SK-N-SH (cell line): Measurements from ENCODE around the gene ROS1. TPM values are rescaled to one million over a fixed set of nuclear protein-coding genes. Genes with fewer than 3 reads are reported as not detected.

Experiments
- CTCF ChIA-PET: fragments of 300-600, 350-600 bp; formaldehyde crosslinking; extraction: SDS; loops from one replicate; lab custom pipeline; 2021; lab: Yijun Ruan, JAX
- POLR2A ChIA-PET: fragments of 350-600 bp; sonication (Branson Sonifier 250); formaldehyde crosslinking; extraction: SDS; loops from one replicate; lab custom pipeline; 2020; ENCODE audit warnings: antibody characterized with exemption, inconsistent platforms; lab: Yijun Ruan, JAX
- DNase-seq: peaks from one replicate; pipeline ENCODE4 v3.0.0; 2012
- H2AFZ ChIP-seq: fragments of 200-600 bp; sonication (generic); 2 replicates; pipeline ENCODE4 v1.8.1; 2016; ENCODE audit warnings: antibody characterized with exemption, mild to moderate bottlenecking, low read depth
- H3F3A ChIP-seq: fragments of 200-600 bp; sonication (generic); replicated peaks from 2 replicates; pipeline ENCODE3; 2016; ENCODE audit warnings: antibody characterized with exemption, mild to moderate bottlenecking; ENCODE audit not compliant: insufficient read depth
- H3K27ac ChIP-seq, 2 experiments: fragments of 200-500 bp in 1 of 2; fragments of 200-600 bp in 1 of 2; sonication (Bioruptor generic) in 1 of 2; sonication (generic), shearing (Covaris generic) in 1 of 2; 2 replicates each; pipeline versions ENCODE4 v1.5.1 to v1.6.1; 2014 to 2016; ENCODE audit warnings: low read depth in 2 of 2, inconsistent platforms in 1 of 2, low read length in 1 of 2, mild to moderate bottlenecking in 1 of 2, mixed read lengths in 1 of 2
- H3K27me3 ChIP-seq: fragments of 200-600 bp; sonication (generic), shearing (Covaris generic); 2 replicates; pipeline ENCODE4 v1.6.1; 2016; ENCODE audit warnings: mixed run types; ENCODE audit not compliant: insufficient read depth
- H3K36me3 ChIP-seq, 2 experiments: fragments of 200-500 bp in 1 of 2; fragments of 200-600 bp in 1 of 2; sonication (Bioruptor generic) in 1 of 2; sonication (generic) in 1 of 2; replicated peaks in 1 of 2; 2 replicates each; pipeline versions ENCODE3 to v1.5.1; 2014 to 2016; ENCODE audit warnings: low read length in 1 of 2, mild to moderate bottlenecking in 1 of 2; ENCODE audit not compliant: insufficient read depth in 2 of 2, control insufficient read depth in 1 of 2
- H3K4me1 ChIP-seq, 2 experiments: fragments of 200-500 bp in 1 of 2; fragments of 200-600 bp in 1 of 2; sonication (Bioruptor generic) in 1 of 2; sonication (generic), shearing (Covaris generic) in 1 of 2; 2 replicates each; pipeline versions ENCODE4 v1.5.1 to v1.6.1; 2014 to 2016; ENCODE audit warnings: low read depth in 1 of 2, low read length in 1 of 2, mixed run types in 1 of 2; ENCODE audit not compliant: insufficient read depth in 2 of 2, control insufficient read depth in 1 of 2
- H3K4me2 ChIP-seq: fragments of 200-600 bp; sonication (generic), shearing (Covaris generic); 2 replicates; pipeline ENCODE4 v1.6.1; 2017; ENCODE audit warnings: mixed run types
- H3K4me3 ChIP-seq, 2 experiments: fragments of 200-500 bp in 1 of 2; fragments of 200-600 bp in 1 of 2; sonication (Bioruptor generic) in 1 of 2; sonication (generic), shearing (Covaris generic) in 1 of 2; 2 replicates each; pipeline versions ENCODE4 v1.5.1 to v1.8.1; 2014 to 2016; ENCODE audit warnings: low read depth in 2 of 2, inconsistent platforms in 1 of 2, low read length in 1 of 2, mild to moderate bottlenecking in 1 of 2, mixed read lengths in 1 of 2, moderate library complexity in 1 of 2
- H3K79me2 ChIP-seq: fragments of 200-600 bp; sonication (generic); 2 replicates; pipeline ENCODE4 v1.8.1; 2017; ENCODE audit warnings: mild to moderate bottlenecking; ENCODE audit not compliant: insufficient read depth
- H3K9ac ChIP-seq: fragments of 200-600 bp; sonication (generic); 2 replicates; pipeline ENCODE4 v1.6.1; 2017; ENCODE audit warnings: mixed run types
- H3K9me2 ChIP-seq: fragments of 200-600 bp; sonication (generic); 2 replicates; pipeline ENCODE4 v1.6.1; 2017; ENCODE audit warnings: mixed run types
- H3K9me3 ChIP-seq: fragments of 200-600 bp; sonication (generic); 2 replicates; pipeline ENCODE4 v1.6.1; 2017; ENCODE audit warnings: mixed run types, mild to moderate bottlenecking, moderate library complexity
- H4K20me1 ChIP-seq: fragments of 200-600 bp; sonication (generic); 2 replicates; pipeline ENCODE4 v1.6.1; 2017; ENCODE audit warnings: mild to moderate bottlenecking, mixed run types; ENCODE audit not compliant: insufficient read depth
- EZH2phosphoT487 ChIP-seq: fragments of 200-600 bp; sonication (generic); IDR thresholded peaks from 2 replicates; pipeline ENCODE4 v1.6.1; 2017; ENCODE audit warnings: low read depth, mixed run types, mild to moderate bottlenecking, antibody characterized with exemption, moderate library complexity, borderline replicate concordance
- JUND ChIP-seq: IDR thresholded peaks from 2 replicates; pipeline ENCODE4 v1.4.0; 2012
- MAX ChIP-seq: IDR thresholded peaks from 2 replicates; pipeline ENCODE4 v1.4.0; 2012; ENCODE audit warnings: low read depth
- NFIC ChIP-seq: IDR thresholded peaks from 2 replicates; pipeline ENCODE4 v1.4.0; 2012; ENCODE audit warnings: borderline replicate concordance
- PBX3 ChIP-seq: IDR thresholded peaks from 2 replicates; pipeline ENCODE4; 2012
- RXRA ChIP-seq: IDR thresholded peaks from 2 replicates; pipeline ENCODE4 v1.4.0; 2012; ENCODE audit warnings: low read depth, mild to moderate bottlenecking, borderline replicate concordance
- TCF12 ChIP-seq: IDR thresholded peaks from 2 replicates; pipeline ENCODE4 v1.4.0; 2012
- YY1 ChIP-seq: IDR thresholded peaks from 2 replicates; pipeline ENCODE4 v1.4.0; 2012; ENCODE audit warnings: low read depth, mild to moderate bottlenecking
- WGBS: methylation state at CpG from one replicate; pipeline ENCODE4 v1.1.6; 2017; ENCODE audit warnings: low lambda C conversion rate; 5-methylcytosine and 5-hydroxymethylcytosine counted together
- polyA plus RNA-seq, 3 experiments: library from polyadenylated mRNA; depleted of rRNA; stranded (reverse); fragments of >200 nt; gene quantifications; 2 replicates each; pipeline ENCODE4 v1.2.3, GENCODE V29; 2012
- TF ChIP-seq, protein P1 (sequence below): IDR thresholded peaks from 2 replicates; pipeline ENCODE4 v1.4.0; 2012; ENCODE audit warnings: low read depth, borderline replicate concordance

Gene ROS1
- polyA plus RNA-seq, 1 of the 3 experiments (the other 2 are of a cell fraction), result 1.8 TPM

- Histone ChIP-seq H3K4me3 (no peak overlapping the region), H3K4me2 (no peak overlapping the region), H3K9ac (no peak overlapping the region), H3K27me3 (no peaks in the 10 kb centered on the region), H2AFZ (no peak overlapping the region), H4K20me1 (no peaks in the 10 kb centered on the region), H3K9me3 (no peaks in the 10 kb centered on the region), H3F3A (no peaks in the 10 kb centered on the region), H3K4me1 (no peaks in the 10 kb centered on the region), H3K27ac (no peak overlapping the region), H3K9me2 (no peaks in the 10 kb centered on the region), H3K79me2 (no peaks in the 10 kb centered on the region), H3K36me3 (no peaks in the 10 kb centered on the region)
- 28% methylated on average over 1 of the region's 1 CpG for WGBS
- DNase-seq, result no peak
- POLR2A ChIA-PET, result no interaction called here
- CTCF ChIA-PET, result interaction anchor here (1.9 kb wide), 1 partner anchor 17 kb away, joined by 10 read pairs; no protein-coding TSS in a partner anchor
- TF ChIP-seq NFIC, result no peak
- no peak for TF ChIP-seq MAX
- no peak for TF ChIP-seq PBX3
Measured at GRCh38 chr6:117432273-117432672, 6.5 kb upstream of the ROS1 start.

DNA sequence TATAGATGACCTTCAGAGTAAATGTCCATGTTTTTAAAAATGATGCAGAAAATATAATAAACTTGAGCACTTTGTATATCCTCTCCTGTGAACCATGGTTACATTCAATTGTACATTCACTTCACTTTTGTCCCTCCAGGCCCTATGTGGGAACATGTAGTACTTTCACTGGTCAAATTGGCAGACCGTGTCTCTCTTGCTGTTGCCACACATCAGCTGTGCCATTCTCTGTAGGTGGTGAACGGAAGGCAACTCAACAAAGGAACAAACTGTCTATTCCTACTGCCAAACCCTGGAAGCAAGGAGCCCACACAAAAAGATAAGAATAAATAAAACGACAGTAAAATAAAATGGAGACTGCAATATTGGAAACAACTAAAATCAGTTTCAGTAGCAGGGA, 2.0 kb downstream of the ROS1 start:
- Histone ChIP-seq H3K4me3 (no peak overlapping the region), H3K9ac (no peak overlapping the region), H2AFZ (no peak overlapping the region; the same call in 1 of the 2 replicates), H3F3A (no peaks in the 10 kb centered on the region), H3K36me3 (no peaks in the 10 kb centered on the region), H3K9me3 (no peaks in the 10 kb centered on the region), H3K27me3 (no peaks in the 10 kb centered on the region; the same call in 1 of the 2 replicates), H3K4me2 (no peak overlapping the region), H3K79me2 (no peaks in the 10 kb centered on the region), H4K20me1 (no peaks in the 10 kb centered on the region), H3K27ac (no peak overlapping the region), H3K4me1 (no peaks in the 10 kb centered on the region), H3K9me2 (no peaks in the 10 kb centered on the region)
- TF ChIP-seq, protein P1, sequence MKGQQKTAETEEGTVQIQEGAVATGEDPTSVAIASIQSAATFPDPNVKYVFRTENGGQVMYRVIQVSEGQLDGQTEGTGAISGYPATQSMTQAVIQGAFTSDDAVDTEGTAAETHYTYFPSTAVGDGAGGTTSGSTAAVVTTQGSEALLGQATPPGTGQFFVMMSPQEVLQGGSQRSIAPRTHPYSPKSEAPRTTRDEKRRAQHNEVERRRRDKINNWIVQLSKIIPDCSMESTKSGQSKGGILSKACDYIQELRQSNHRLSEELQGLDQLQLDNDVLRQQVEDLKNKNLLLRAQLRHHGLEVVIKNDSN, result no peak
- TF ChIP-seq EZH2phosphoT487 (no peak), YY1 (no peak), JUND (no peak), RXRA (no peak), PBX3 (no peak), TCF12 (no peak)
- WGBS, result 19% methylated on average over 3 of the region's 3 CpGs
- POLR2A ChIA-PET, result no interaction called here
- CTCF ChIA-PET, result interaction anchor here (0.6 kb wide), 1 partner anchor 26 kb away, joined by 4 read pairs; no protein-coding TSS in a partner anchor
- DNase-seq, result no peak
